NOMO-1 (cell line): ENCODE measurements around the gene SYTL2.
"Not testable (repeated sequence)": the region's sequence is repeated elsewhere in the genome, so short reads cannot be mapped to it uniquely, and the experiment has no call there.

ENCODE experiments used
- DNase-seq, 2 experiments: peaks; one replicate each; lab custom pipeline; 2025; ENCODE audit not compliant: unreplicated experiment in 2 of 2; lab: John Stamatoyannopoulos, UW

SYTL2 gene

DNA sequence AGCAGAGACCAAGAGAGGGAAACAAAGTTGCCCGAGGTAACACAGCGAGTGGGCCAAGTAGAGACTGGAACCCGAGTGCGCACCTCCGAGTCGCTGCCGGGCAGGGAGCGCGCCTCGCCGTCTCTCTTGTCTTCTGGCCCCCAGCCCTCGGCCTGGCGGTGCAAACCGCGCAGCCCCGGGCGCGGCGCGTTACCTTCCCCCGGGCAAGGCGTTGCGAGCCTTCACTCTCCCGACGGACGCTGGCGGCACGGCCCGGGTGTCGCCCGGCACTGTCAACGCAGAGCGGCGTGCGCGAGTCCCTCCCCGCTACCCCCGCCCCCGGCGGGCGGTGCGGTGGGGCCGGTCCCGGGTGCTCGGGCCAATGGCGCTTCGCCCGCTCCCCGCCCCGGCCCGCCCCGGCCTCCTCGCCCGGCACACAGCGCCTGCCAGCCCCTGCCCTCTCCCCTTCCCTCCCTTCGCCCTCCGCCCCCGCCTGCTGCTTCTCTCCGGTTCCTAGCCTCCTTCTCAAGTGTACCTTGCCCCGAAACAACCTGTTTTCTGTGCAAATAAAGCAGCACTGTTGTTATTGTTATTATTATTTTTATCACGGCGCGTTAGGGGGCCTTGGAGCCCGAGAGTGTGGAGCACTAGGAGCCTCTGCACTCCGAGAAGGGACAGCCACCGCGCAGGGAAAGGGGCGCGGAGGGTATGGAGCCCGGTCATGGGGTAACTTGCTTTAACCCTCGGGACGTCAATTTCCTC is at the start of gene SYTL2:
Gene SYTL2, minus strand, starts transcription at position 271 of the 741 bp plus-strand sequence. CDS start 53,416 bp downstream, outside the sequence.
- DNase-seq: peak; percentile 37 to 50

DNA sequence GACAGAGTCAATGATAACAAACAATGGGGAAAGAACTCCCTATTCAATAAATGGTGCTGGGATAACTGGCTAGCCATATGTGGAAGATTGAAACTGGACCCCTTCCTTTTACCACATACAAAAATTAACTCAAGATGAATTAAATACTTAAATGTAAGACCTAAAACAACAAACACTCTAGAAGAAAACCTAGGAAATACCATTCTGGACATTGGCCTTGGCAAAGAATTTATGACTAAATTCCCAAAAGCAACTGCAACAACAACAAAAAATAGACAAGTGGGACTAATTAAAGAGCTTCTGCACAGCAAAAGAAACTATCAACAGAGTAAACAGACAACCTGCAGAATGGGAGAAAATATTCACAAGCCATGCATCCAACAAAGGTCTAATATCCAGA is 48.6 kb upstream of the SYTL2 start:
- not testable (repeated sequence) for DNase-seq

DNA sequence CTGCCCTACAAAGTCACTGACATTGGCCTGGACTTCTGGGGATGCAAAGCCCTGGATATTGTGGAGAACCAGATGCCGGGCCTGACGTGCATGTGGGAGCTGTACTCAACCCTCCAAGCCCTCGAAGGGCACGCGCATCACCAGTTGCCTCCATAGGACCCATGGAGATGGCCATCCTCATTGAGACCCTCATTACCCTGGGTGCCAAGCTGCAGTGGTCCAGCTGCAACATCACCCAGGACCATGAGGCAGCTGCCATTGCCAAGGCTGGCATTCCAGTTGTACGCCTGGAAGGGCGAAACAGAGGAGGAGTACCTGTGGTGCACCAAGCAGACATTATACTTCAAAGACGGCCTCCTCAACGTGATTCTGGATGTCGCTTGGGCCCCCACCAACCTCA is 46.2 kb upstream of the SYTL2 start:
- no peak for DNase-seq

DNA sequence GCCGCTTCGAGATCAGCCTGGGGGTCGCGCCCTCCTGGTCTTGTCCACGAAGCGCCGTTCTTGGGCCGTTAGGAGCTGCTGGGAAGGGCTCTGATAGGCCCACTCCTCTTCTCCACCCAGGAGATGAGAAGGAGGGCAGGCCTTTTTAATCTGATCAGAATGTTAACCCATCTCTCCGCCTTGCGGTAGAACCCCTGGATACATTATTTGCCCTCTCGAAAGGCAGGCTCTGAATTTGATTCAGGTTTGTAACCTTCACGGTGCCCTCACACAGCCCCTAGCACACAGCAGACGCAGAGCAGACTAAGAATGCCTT is 44.4 kb upstream of the SYTL2 start, which contains the start of gene CCDC83:
Gene CCDC83, plus strand, starts transcription at position 43 of the 316 bp plus-strand sequence. CDS start 9,741 bp downstream, outside the sequence.
- DNase-seq: no peak

GRCh38 chr11:85854557-85855340 is 43.8 kb upstream of the SYTL2 start:
- DNase-seq: peak; percentile 90 to 96

DNA sequence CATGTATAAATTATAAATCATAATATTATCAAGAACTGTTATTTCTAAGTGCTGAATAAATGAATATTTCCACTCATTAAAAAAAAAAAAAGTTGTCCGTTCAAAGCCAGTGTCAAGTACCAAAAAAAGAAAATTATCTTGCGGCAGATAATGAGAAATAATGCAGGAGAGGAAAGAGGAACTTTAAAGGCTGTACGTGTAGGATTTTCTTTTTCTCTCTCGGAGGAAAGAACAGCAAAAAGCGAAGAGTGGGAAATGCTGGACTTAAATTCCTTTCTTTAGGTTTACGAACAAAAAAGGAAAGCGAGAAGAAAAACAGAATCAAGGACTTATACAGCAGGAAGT is 43.2 kb upstream of the SYTL2 start:
- DNase-seq: peak in 1 of 2 experiments; percentile 48

- not testable (repeated sequence) for DNase-seq
Observed at GRCh38 chr11:85853541-85853940, 42.6 kb upstream of the SYTL2 start.

GRCh38 chr11:85852754-85853153 is 41.8 kb upstream of the SYTL2 start:
- DNase-seq: not testable (repeated sequence)

- no peak for DNase-seq
Observed at GRCh38 chr11:85848556-85848955, 37.6 kb upstream of the SYTL2 start.

- DNase-seq: no peak
Observed at GRCh38 chr11:85848006-85848405, 37.1 kb upstream of the SYTL2 start.

DNA sequence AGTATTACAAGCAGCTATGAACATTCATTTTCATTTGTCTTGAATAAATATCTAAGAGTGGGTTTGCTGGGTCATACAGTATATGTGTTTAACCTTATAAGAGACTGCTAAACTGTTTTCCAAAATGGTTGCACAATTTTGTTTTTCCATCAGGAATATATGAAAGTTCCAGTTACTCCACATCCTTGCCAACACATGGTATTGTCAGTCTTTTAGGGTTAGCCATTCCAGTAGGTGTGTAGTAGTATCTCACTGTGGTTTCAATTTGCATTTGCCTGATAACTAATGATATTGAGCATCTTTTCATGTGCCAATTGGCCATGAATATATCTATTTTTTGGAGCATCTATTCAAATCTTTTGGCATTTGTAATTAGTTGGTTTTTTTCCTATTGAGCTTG is 36.5 kb upstream of the SYTL2 start:
- no peak for DNase-seq

DNA sequence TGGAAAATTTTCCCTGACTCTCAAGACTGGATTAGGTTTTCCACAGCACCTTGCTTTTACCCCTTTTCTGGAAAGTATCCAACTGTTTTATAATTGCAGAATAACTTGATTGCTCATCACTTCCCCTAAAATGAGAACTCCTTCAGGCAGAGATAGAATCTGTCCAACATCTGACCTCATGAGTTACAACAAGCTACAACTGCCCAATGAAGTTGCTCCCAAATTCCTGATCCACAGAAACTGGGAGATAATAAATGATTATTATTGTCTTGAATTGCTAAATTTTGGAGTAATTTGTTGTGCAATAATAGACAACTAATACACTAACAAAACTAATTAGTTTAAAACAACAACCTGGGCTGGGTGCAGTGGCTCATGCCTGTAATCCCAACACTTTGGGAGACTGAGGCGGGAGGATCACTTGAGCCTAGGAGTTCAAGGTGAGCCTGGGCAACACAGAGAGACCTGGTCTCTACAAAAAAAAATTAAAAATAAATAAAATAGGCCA is 34.2 kb upstream of the SYTL2 start:
- no peak for DNase-seq

DNA sequence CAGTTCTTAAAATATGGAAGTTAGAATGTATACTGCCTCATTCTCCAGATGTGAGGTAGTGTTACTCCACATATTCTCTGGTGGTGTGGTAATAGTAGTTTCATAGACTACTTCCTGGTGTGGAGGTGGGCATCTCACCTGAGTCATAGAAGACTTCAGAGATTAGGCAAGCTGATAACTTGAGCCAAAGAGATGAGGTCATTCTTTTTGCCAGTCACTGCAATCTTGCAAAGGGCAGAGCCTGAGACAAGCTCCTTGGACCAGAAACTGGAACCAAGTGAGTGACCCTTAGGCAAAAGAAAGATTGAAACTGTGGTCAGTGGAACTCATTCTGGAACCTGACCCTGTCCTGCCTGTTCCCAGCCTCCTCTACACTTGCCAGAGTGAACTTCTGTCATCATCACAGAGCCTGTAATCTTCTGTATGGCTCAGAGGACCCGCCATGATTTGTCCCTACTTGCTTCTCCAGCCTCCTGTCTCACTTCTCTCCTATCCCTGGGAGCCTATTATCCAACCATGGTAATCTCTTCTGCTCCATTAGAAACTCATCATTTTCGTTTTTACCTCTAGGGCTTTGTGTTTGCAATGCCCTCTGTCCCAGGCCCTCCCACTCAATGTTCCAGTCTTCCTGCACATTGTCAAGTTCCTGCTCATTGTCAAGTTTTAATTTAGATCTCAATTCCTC is 33.6 kb upstream of the SYTL2 start:
- DNase-seq: no peak

- DNase-seq: no peak
Observed at GRCh38 chr11:85843929-85844328, 33.0 kb upstream of the SYTL2 start.

DNA sequence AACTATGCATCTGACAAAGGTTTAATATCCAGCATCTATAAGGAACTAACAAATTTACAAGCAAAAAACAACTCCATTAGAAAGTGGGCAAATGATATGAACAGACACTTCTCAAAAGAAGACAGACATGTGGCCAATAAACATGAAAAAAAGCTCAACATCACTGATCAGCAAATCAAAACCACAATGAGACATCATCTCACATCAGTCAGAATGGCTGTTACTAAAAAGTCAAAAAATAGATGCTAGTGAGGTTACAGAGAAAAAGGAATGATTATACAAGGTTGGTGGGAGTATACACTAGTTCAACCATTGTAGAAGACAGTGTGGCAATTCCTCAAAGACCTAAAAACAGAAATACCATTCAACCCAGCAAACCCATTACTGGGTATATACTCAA is 30.0 kb upstream of the SYTL2 start:
- DNase-seq: not testable (repeated sequence)

DNA sequence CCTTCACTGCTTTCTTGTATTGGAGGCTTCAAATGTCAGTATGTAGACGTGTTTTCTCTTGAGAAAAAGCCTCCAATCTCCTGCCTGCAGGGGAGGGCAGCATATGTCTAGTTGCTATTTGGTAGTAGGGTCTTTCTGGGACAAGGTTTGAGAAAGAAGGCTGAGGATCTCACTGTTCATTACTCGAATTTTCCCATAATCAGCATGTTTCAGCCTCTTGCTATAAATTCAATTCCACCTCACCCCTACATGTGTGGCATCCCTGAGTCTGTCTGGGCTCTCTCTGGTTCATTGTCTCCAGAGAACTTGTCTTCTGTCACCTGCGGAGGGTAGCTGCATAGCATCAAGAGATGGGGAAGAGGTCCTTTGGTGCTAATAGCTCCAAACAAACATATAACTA is 24.8 kb upstream of the SYTL2 start:
- DNase-seq: no peak

DNA sequence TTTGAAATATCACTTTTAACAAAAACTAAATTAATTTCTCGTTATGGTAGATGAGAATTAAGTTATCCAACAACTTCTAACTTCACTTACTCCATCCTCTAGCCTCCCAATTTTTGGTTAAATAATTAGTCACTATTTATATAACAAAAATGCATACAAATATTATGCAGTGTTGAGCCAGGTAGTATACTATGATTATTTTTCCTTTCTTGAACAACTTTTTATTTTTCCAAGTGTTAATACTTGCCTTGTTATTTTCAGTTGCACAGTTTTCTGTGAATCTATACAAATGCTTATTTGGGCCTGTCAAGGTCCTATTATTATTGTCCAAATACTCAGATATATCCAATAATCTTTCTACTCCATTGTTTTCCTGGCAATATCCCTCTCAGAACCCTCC is 24.3 kb upstream of the SYTL2 start:
- no peak for DNase-seq

DNA sequence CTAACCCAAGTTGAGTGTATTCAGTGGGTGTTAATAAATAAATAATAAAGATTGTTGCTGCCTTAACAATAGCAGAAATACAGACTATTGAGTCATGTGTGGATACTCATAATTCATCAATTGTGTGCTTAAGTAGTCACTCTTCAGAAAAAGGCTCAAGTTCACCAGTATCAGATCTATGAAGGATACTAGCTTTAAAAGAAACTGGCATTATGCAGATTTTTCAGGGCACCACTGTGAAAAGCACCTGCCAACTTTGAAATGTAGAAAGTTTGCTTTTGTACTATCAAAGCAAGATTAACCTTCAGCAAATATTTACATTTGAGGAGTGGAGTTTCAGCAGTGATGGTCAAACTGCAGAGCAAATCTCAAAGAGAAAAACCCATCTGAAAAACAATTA is 20.1 kb upstream of the SYTL2 start:
- DNase-seq: no peak

- no peak for DNase-seq
Observed at GRCh38 chr11:85829172-85829571, 18.2 kb upstream of the SYTL2 start.

- DNase-seq: no peak
Observed at GRCh38 chr11:85828640-85828978, 17.7 kb upstream of the SYTL2 start.
